Upper lobe of right lung (tissue), 1 donor: Measurements from ENCODE around the gene MPST. TPM values are rescaled to one million over a fixed set of nuclear protein-coding genes. Genes with fewer than 3 reads are reported as not detected.

Source experiments
- ATAC-seq: fragments of 200-7000 bp; cut with Tn5 transposase; one replicate; pipeline ENCODE4 v1.9.1; 2020; ENCODE audit warnings: mild to moderate bottlenecking, moderate library complexity
- DNase-seq: peaks from one replicate; pipeline ENCODE4 v3.0.0-alpha.2; 2020
- H3K27ac ChIP-seq: fragments of 200-600 bp; one replicate; pipeline ENCODE4 v1.8.0; 2022
- H3K27me3 ChIP-seq: fragments of 200-600 bp; one replicate; pipeline ENCODE4 v1.8.0; 2022; ENCODE audit warnings: mild to moderate bottlenecking
- H3K36me3 ChIP-seq: fragments of 200-600 bp; one replicate; pipeline ENCODE4 v1.8.0; 2022
- H3K4me1 ChIP-seq: fragments of 200-600 bp; one replicate; pipeline ENCODE4 v1.8.0; 2022
- H3K4me3 ChIP-seq: fragments of 200-600 bp; one replicate; pipeline ENCODE4 v1.8.0; 2022; ENCODE audit warnings: mild to moderate bottlenecking
- H3K9me3 ChIP-seq: fragments of 200-600 bp; one replicate; pipeline ENCODE4 v1.8.0; 2022
- CTCF ChIP-seq: fragments of 200-600 bp; IDR thresholded peaks from one replicate; pipeline ENCODE4 v1.8.0; 2022; ENCODE audit warnings: antibody characterized with exemption
- intact Hi-C: fragments of 100-400 bp; cut with DNase I; formaldehyde crosslinking; loops from one replicate; pipeline ENCODE4 v1.11.0; 2022
- total RNA-seq: library from RNA; stranded (reverse); fragmentation: NEBNext Ultra II Directional; extraction: Animal tissue kit (Norgen Biotek cat#: 25700); gene quantifications from one replicate; pipeline ENCODE4 v1.2.1, GENCODE V29; 2021
- donor health status: DM: no; HTN: yes; CAD: no; lungs with severe emphysema.

Gene MPST
- total RNA-seq, 1 donor from 2014 or later, result 71.4 TPM

DNA sequence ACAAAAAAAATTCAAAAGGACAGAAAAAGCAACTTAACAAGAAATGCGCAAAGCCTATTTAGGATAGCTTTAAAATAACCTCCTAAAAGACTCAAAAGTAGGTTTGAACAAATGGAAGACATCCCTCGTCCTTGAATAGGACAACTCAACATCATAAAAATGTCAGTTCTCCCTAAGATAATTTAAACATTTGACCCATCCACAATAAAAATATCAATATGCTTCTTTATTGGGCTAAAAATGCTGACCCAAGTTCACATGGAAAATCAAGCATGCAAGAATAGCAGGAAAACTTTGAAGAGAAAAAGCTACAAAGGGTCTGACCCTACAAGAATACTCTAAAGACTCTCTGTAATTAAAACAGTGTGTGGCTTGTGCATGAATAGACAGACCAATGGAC lies 19.9 kb downstream of the MPST start:
- intact Hi-C loops, result no loop called here

DNA sequence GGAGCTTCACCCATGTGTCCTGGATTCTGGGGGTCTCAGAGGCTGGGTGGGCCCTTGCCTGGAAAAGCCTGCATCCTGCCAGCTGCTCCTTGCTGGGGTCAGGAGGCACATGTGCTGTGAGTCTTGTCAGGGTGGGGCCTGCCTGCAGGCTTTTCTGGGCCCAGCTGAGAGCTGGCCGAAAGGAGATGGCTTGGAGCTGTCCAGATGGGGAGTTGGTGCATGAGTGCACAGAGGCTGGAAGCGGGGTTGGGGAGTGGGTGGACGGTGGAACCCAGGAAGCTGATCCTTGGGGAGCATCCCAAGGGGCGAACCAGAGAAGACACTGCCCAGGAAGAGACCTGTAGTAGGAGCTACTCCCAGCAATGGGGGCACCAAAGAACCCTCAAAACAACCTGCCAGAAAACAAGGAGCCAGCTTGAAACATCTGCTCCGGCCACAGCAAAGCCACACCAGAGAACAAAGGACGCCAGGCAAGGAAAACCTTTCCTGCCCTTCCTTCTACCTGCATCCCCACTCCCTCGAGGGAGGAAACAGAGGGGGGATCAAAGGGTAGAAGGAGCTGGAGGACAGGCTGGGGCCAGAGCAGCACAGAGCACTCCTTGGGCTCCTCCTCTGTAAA lies 23.8 kb downstream of the MPST start:
- no peaks in the 10 kb centered on the region for H3K4me1 ChIP-seq
- H3K4me3 ChIP-seq, result no peak overlapping the region
- TF ChIP-seq CTCF, result no peak
- intact Hi-C loops, result no loop called here
- ATAC-seq (no peak), DNase-seq (no peak)
- H3K27ac ChIP-seq, result no peak overlapping the region
- H3K36me3 ChIP-seq, result no peaks in the 10 kb centered on the region
- H3K27me3 ChIP-seq, result no peaks in the 10 kb centered on the region
- no peaks in the 10 kb centered on the region for H3K9me3 ChIP-seq

More for the DNA sequence above, 19.9 kb downstream of the MPST start:
- TF ChIP-seq CTCF, result no peak
- DNase-seq, result no peak
- no peaks in the 10 kb centered on the region for H3K4me1 ChIP-seq
- no peak for ATAC-seq
- H3K27ac ChIP-seq, result no peak overlapping the region
- no peaks in the 10 kb centered on the region for H3K9me3 ChIP-seq
- H3K4me3 ChIP-seq, result no peak overlapping the region
- H3K27me3 ChIP-seq, result no peaks in the 10 kb centered on the region
- no peaks in the 10 kb centered on the region for H3K36me3 ChIP-seq

DNA sequence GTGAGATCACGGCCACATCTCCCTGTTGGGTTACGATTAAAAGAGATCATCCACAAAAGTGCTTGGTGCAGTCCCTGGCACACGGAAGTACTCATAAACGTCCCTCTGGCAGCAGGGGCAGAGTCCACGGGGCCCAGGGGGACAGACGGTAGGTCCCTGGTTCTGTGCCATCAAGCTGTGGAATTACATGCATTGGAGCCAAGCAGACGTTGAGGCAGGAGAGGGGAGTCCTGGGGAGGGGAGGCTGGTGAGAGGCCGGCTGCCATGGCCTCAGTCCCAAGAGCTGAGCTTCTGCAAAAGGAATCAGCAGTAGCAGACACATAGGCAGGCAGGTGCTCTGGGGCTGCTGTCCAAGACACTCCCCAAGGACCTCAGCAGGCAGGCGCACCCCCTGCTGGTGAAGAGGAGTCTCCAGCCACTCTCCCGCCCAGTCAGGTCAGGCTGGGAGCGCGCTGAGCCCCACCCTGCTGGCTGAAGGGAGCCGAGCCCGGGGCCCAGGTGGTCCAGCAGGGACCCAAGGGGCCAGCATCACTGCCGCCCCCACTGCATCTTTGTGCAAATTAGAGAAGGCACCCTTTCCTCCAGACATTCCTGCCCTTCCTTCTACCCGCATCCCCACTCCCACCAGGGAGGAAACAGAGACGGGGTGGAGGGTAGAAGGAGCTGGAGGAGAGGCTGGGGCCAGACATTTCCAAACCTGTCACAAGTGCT lies 24.4 kb downstream of the MPST start:
- no peaks in the 10 kb centered on the region for H3K4me1 ChIP-seq
- H3K36me3 ChIP-seq, result no peaks in the 10 kb centered on the region
- H3K27ac ChIP-seq, result no peak overlapping the region
- ATAC-seq (peak; percentile 97), DNase-seq (peak; percentile 90)
- no peaks in the 10 kb centered on the region for H3K9me3 ChIP-seq
- TF ChIP-seq CTCF, result peak; percentile 76
- intact Hi-C loops, result no loop called here
- no peak overlapping the region for H3K4me3 ChIP-seq
- no peaks in the 10 kb centered on the region for H3K27me3 ChIP-seq

DNA sequence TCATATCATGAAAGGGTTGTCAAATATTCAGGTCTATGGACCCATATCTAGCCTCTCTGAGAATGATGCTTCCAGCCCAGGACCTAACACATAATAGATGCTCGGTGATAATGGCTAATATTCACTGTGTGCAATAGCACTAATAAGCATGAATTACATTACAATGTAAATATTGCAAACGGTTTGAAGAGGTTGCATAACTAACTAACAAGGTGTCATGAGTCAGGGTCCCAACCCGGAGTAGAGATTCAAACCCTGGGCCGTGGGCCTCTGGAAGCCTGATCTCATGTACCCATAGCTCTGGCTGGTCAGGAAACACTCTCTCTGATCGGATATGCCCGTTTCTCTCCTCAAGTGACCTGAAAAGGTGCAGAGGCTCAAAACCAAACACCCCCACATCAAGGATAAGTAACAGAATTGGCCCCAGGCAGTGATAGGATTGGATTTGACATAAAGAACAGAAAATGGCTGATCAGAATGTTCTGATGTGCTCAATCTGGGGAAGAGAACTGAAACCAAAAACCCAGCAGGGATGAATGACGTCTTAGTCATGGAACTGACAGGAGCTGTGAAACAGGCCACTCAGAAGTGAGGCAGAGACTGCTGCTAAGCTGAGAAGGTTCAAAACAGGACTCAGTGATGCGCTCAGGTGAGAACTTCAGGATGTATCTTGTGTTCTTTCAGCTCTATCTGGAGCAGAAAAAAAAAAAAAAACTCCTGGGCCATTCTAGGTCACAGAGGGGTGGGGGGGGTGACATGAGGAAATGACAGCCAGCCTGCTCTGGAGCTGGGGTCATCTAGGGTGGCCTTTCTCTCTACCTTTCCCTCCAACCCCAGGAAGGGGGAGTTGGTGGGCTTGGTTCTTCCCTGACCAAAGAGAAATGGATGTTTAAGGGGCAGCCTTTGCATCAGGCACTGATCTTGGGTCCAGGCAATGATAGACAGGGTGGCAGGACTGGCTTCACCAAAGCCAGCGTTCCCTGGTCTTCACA lies 25.4 kb downstream of the MPST start:
- no peaks in the 10 kb centered on the region for H3K36me3 ChIP-seq
- H3K9me3 ChIP-seq, result no peaks in the 10 kb centered on the region
- H3K4me1 ChIP-seq, result no peaks in the 10 kb centered on the region
- H3K27ac ChIP-seq, result no peak overlapping the region
- intact Hi-C loops, result no loop called here
- no peak for DNase-seq
- no peak for TF ChIP-seq CTCF
- H3K27me3 ChIP-seq, result no peaks in the 10 kb centered on the region
- no peak for ATAC-seq
- no peak overlapping the region for H3K4me3 ChIP-seq

DNA sequence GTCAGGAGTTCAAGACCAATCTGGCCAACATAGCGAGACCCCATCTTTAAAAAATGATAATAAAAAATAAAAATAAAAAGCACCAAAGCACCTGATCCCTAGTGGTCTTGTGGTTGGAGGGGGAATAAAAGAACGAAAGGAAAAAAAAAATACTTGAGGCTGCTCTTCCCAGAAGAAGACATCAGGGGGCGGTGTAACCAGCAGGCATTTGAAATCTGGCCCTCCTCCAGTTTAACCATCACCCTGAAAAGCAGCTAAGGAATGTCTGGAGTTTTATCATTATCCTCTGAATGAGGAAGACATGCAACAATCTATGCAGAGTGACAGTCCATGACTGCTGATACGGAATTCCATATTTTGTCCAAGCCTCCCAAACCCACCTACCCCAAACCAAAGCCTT lies 26.4 kb downstream of the MPST start:
- no peak overlapping the region for H3K27ac ChIP-seq
- intact Hi-C loops, result no loop called here

More for the DNA sequence above, 26.4 kb downstream of the MPST start:
- no peak for ATAC-seq
- no peaks in the 10 kb centered on the region for H3K9me3 ChIP-seq
- peak; percentile 32 for TF ChIP-seq CTCF
- DNase-seq, result no peak
- H3K36me3 ChIP-seq, result no peaks in the 10 kb centered on the region
- H3K27me3 ChIP-seq, result no peaks in the 10 kb centered on the region
- H3K4me1 ChIP-seq, result no peaks in the 10 kb centered on the region
- no peak overlapping the region for H3K4me3 ChIP-seq
